ENCODE measurements around the gene POLR3E.

- TF ChIP-seq CTCF (conservative IDR thresholded peaks at IDR 0.05; ENCODE audit: low read depth, low read length) (no peak), EZH2 (IDR thresholded peaks at IDR 0.05; ENCODE audit: borderline replicate concordance, low read depth, low read length, poor library complexity, severe bottlenecking) (no peak)
Measured at GRCh38 chr16:22381392-22381791, 84.2 kb downstream of the POLR3E start.

Measured in A673 (cell line).